ENCODE measurements around the gene ZNF524. TPM values are rescaled to one million over a fixed set of nuclear protein-coding genes. Genes with fewer than 3 reads are reported as not detected.

ZNF524 gene
- total and polyA plus RNA-seq, 4 donors, result 13.2 to 38.8 (median 15.4) TPM

DNA sequence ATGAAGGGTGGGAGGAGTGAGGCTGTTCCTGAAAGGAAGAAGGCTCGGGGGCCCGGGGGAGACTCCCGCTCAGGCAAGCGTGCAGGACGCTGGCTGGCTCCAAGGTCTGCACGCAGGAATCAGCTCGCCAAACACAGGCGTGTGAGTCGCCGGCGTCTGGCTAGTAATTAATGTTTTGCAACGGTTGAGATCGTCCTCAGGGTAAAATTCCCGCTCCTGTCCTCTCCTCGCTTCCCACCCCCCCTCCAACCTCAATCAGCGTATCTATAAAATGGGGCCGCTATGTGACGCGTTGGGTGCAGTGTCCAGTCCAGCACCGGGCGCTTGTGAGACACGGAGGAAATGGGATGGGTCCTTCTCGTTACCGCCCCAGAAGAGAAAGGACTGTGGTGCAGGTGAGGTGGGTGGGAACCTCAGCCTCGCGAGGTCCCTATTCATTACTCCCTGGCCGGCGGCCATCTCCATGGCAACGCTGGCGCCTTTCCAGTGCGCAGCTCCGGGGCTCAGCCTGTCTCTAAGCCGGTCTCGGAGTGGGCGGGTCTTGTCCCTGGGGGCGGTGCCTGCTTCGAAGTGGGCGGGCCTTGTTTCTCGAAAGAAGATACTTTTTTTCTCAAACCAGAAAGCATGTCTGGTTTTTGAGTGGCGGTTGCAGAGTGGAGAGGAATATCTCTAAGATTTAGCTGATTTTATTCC lies 13.0 kb upstream of the ZNF524 start:
- ATAC-seq (ENCODE audit: low FRiP score) (peak; percentile 89), DNase-seq (peak; percentile 95 to 97)
- Histone ChIP-seq H3K36me3 (ENCODE audit: control insufficient read depth in 1 of 2, insufficient read depth in 2 of 2, low read length in 1 of 2) (no peaks in the 10 kb centered on the region), H3K9me3 (ENCODE audit: control insufficient read depth, low read length) (no peaks in the 10 kb centered on the region), H3K27ac (ENCODE audit: low read depth in 1 of 2, low read length in 2 of 2) (no peak overlapping the region), H3K4me3 (ENCODE audit: low read length in 2 of 2) (no peak overlapping the region), H3K27me3 (ENCODE audit: control insufficient read depth in 1 of 2, insufficient read depth in 2 of 2, low read length in 1 of 2) (no peaks in the 10 kb centered on the region), H3K4me1 (ENCODE audit: control insufficient read depth in 1 of 2, insufficient read depth in 2 of 2, low read length in 2 of 2) (no peaks in the 10 kb centered on the region)
- intact Hi-C loops (cut with DNase I), result loop anchor here (1.0 to 5.0 kb wide), 2 partner anchors 12 to 70 kb away; partner anchors contain the start of gene FIZ1 (in 1 of the 2)
- WGBS, 2 donors, result 0 to 1% methylated on average over 40 of the region's 40 CpGs

DNA sequence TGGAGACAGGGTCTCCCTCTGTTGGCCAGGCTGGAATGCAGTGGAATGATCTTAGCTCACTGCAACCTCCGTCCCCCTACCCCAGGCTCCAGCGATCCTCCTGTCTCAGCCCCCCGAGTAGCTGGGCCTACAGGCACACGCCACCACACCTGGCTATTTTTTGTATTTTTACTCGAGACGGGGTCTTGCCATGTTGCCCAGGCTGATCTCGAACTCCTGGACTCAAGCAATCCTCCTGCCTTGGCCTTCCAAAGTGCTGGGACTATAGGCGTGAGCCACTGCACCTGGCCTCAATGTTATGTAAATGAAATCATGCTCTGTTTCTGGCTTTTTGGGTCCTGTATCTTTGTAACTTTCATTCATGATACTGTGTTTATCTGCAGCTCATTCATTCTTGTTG lies 11.3 kb upstream of the ZNF524 start:
- no peaks in the 10 kb centered on the region for H3K36me3 ChIP-seq (ENCODE audit: control insufficient read depth in 1 of 2, insufficient read depth in 2 of 2, low read length in 1 of 2)
- H3K4me1 ChIP-seq (ENCODE audit: control insufficient read depth in 1 of 2, insufficient read depth in 2 of 2, low read length in 2 of 2), result no peaks in the 10 kb centered on the region
- no peaks in the 10 kb centered on the region for H3K27me3 ChIP-seq (ENCODE audit: control insufficient read depth in 1 of 2, insufficient read depth in 2 of 2, low read length in 1 of 2)
- H3K27ac ChIP-seq (ENCODE audit: low read depth in 1 of 2, low read length in 2 of 2), result no peak overlapping the region
- H3K4me3 ChIP-seq (ENCODE audit: low read length in 2 of 2), result no peak overlapping the region
- 89 to 92% methylated on average over 8 of the region's 8 CpGs for WGBS, 2 donors
- intact Hi-C loops (cut with DNase I), result loop anchor here (5.0 kb wide), 1 partner anchor 71 kb away; no protein-coding TSS in a partner anchor
- DNase-seq (no peak), ATAC-seq (ENCODE audit: low FRiP score) (no peak)
- H3K9me3 ChIP-seq (ENCODE audit: control insufficient read depth, low read length), result no peaks in the 10 kb centered on the region

DNA sequence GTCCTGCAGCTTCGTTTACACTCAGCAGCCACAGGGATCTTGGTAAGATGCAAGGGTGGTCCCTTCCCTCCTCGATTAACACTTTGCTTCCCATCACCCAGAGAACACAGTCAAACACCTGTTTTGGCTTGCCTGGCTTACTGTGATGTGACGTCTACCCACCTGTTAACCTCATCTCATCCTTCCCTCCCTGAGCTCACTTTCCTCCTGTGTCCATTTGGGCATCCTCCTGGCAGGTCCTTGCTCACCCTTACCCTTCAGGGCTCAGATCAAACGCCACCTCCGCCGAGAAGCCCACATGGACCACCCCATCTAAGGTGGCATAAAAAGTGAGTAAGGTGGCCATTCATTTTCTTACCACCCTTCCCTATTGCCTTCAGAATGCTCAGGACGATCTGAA lies 10.0 kb upstream of the ZNF524 start:
- Histone ChIP-seq H3K4me1 (ENCODE audit: control insufficient read depth in 1 of 2, insufficient read depth in 2 of 2, low read length in 2 of 2) (no peaks in the 10 kb centered on the region), H3K4me3 (ENCODE audit: low read length in 2 of 2) (no peak overlapping the region), H3K27me3 (ENCODE audit: control insufficient read depth in 1 of 2, insufficient read depth in 2 of 2, low read length in 1 of 2) (no peaks in the 10 kb centered on the region), H3K9me3 (ENCODE audit: control insufficient read depth, low read length) (no peaks in the 10 kb centered on the region), H3K36me3 (ENCODE audit: control insufficient read depth in 1 of 2, insufficient read depth in 2 of 2, low read length in 1 of 2) (no peaks in the 10 kb centered on the region), H3K27ac (ENCODE audit: low read depth in 1 of 2, low read length in 2 of 2) (no peak overlapping the region)
- intact Hi-C loops (cut with DNase I), result no loop called here
- 54 to 55% methylated on average over 7 of the region's 7 CpGs for WGBS, 2 donors
- no peak for ATAC-seq (ENCODE audit: low FRiP score)
- DNase-seq, result no peak

- intact Hi-C loops (cut with DNase I), result no loop called here
- no peaks in the 10 kb centered on the region for H3K4me1 ChIP-seq (ENCODE audit: control insufficient read depth in 1 of 2, insufficient read depth in 2 of 2, low read length in 2 of 2)
- DNase-seq (no peak), ATAC-seq (ENCODE audit: low FRiP score) (no peak)
- no peak overlapping the region for H3K27ac ChIP-seq (ENCODE audit: low read depth in 1 of 2, low read length in 2 of 2)
- H3K9me3 ChIP-seq (ENCODE audit: control insufficient read depth, low read length), result no peaks in the 10 kb centered on the region
- H3K36me3 ChIP-seq (ENCODE audit: control insufficient read depth in 1 of 2, insufficient read depth in 2 of 2, low read length in 1 of 2), result peaks cover 0 to 1% of the 10 kb centered on the region in 2 donors
- WGBS, 2 donors, result 83 to 88% methylated on average over 10 of the region's 10 CpGs
- no peaks in the 10 kb centered on the region for H3K27me3 ChIP-seq (ENCODE audit: control insufficient read depth in 1 of 2, insufficient read depth in 2 of 2, low read length in 1 of 2)
- H3K4me3 ChIP-seq (ENCODE audit: low read length in 2 of 2), result no peak overlapping the region
Observed at GRCh38 chr19:55590617-55591016, 9.5 kb upstream of the ZNF524 start.

DNA sequence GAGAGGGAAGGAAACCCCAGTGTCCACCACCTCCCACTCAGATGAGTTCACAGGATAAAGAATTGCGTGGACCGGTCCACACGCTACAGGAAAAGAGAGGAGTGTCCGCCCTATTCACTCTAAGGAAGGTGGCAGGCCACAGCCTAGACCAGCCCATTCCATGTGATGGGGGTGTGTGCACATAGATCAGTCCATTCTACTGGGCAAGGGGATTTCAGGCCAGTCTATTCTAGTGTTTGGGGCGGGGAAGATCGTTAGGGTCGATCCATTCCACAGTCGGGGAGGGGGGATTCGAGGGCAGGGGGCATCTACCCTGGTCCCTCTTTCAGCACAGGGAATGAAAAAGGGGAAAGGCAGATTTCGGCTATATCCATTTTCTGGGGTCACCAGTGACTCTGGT lies 8.5 kb upstream of the ZNF524 start:
- H3K4me1 ChIP-seq (ENCODE audit: control insufficient read depth in 1 of 2, insufficient read depth in 2 of 2, low read length in 2 of 2), result no peaks in the 10 kb centered on the region
- 82 to 86% methylated on average over 10 of the region's 10 CpGs for whole genome bisulfite sequencing, 2 donors
- DNase-seq (no peak), ATAC-seq (ENCODE audit: low FRiP score) (no peak)
- no peak overlapping the region for H3K4me3 ChIP-seq (ENCODE audit: low read length in 2 of 2)
- no peaks in the 10 kb centered on the region for H3K27me3 ChIP-seq (ENCODE audit: control insufficient read depth in 1 of 2, insufficient read depth in 2 of 2, low read length in 1 of 2)
- H3K27ac ChIP-seq (ENCODE audit: low read depth in 1 of 2, low read length in 2 of 2), result no peak overlapping the region
- H3K9me3 ChIP-seq (ENCODE audit: control insufficient read depth, low read length), result no peaks in the 10 kb centered on the region
- intact Hi-C loops (cut with DNase I), result no loop called here
- peaks cover 0 to 3% of the 10 kb centered on the region in 2 donors for H3K36me3 ChIP-seq (ENCODE audit: control insufficient read depth in 1 of 2, insufficient read depth in 2 of 2, low read length in 1 of 2)

DNA sequence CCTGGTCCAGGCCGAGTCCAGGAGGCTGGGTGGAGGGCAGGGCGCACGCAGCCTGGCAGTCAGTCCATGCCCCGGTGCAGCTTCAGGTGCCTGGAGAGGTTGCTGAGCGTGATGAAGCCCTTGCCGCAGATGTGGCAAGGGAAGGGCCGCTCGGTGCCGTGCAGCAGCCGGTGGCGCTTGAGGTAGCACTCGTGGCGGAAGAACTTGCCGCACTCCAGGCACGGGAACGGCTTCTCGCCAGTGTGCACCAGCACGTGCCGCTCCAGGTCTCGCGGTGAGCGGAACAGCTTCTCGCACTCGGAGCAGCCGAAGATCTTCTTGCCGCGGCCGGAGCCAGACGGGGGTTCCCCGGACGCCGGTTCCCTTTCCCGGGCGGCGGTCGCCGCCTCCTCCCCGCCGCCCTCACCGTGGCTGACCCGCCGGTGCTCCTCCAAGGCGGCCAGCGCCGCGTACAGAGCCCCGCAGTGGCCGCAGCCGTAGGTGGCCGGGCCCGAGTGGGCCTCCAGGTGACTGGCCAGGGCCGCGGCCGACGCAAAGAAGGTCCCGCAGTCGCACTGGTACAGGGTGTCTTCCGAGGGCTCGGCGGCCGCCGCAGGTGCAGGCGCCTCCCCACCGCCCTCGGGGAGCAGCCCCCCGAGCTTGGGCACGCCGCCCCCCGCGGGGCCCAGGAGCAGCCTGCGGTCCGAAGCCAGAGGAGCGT lies 7.5 kb upstream of the ZNF524 start:
- intact Hi-C loops (cut with DNase I), result no loop called here
- DNase-seq (no peak), ATAC-seq (ENCODE audit: low FRiP score) (no peak)
- Histone ChIP-seq H3K4me3 (ENCODE audit: low read length in 2 of 2) (no peak overlapping the region), H3K27me3 (ENCODE audit: control insufficient read depth in 1 of 2, insufficient read depth in 2 of 2, low read length in 1 of 2) (no peaks in the 10 kb centered on the region), H3K4me1 (ENCODE audit: control insufficient read depth in 1 of 2, insufficient read depth in 2 of 2, low read length in 2 of 2) (no peaks in the 10 kb centered on the region), H3K36me3 (ENCODE audit: control insufficient read depth in 1 of 2, insufficient read depth in 2 of 2, low read length in 1 of 2) (peaks cover 0 to 3% of the 10 kb centered on the region in 2 donors), H3K27ac (ENCODE audit: low read depth in 1 of 2, low read length in 2 of 2) (no peak overlapping the region), H3K9me3 (ENCODE audit: control insufficient read depth, low read length) (no peaks in the 10 kb centered on the region)
- WGBS, 2 donors, result 83 to 85% methylated on average over 56 to 73 of the region's 73 CpGs

DNA sequence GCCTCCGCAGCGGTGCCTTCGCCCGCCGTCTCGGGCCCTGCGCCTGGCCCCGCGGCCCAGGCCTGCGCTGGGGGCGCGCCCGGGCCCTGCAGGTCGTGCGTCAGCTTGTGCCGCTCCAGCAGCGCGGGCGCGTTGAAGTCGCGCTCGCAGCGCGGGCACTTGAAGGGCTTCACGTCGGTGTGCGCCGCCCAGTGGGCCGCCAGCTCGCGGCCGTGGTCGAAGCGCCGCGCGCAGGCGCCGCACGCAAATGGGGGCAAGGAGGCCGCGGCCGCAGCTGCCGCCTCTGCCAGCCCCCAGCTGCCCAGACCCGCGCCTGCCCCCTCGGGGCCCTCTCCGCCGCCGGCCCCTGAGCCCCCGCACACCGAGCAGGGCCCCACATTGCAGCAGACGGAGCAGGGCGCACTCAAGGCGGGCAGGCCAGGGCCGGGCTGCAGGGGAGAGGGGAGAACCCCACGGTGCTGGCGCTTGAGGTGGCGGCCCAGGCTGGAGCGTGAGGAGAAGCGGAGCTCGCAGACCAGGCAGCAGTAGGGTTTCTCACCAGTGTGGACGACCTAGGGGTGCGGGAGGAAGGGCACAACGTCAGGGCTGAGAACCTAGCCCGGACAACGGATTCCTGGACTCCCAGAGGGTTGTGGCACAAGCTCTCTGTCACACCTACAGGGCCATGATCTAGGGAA lies 6.9 kb upstream of the ZNF524 start:
- DNase-seq (no peak), ATAC-seq (ENCODE audit: low FRiP score) (no peak)
- WGBS, 2 donors, result 77 to 78% methylated on average over 66 to 68 of the region's 68 CpGs
- H3K36me3 ChIP-seq (ENCODE audit: control insufficient read depth in 1 of 2, insufficient read depth in 2 of 2, low read length in 1 of 2), result peaks cover 0 to 3% of the 10 kb centered on the region in 2 donors
- H3K4me3 ChIP-seq (ENCODE audit: low read length in 2 of 2), result no peak overlapping the region
- H3K9me3 ChIP-seq (ENCODE audit: control insufficient read depth, low read length), result no peaks in the 10 kb centered on the region
- intact Hi-C loops (cut with DNase I), result no loop called here
- H3K4me1 ChIP-seq (ENCODE audit: control insufficient read depth in 1 of 2, insufficient read depth in 2 of 2, low read length in 2 of 2), result no peaks in the 10 kb centered on the region
- no peak overlapping the region for H3K27ac ChIP-seq (ENCODE audit: low read depth in 1 of 2, low read length in 2 of 2)
- H3K27me3 ChIP-seq (ENCODE audit: control insufficient read depth in 1 of 2, insufficient read depth in 2 of 2, low read length in 1 of 2), result no peaks in the 10 kb centered on the region

DNA sequence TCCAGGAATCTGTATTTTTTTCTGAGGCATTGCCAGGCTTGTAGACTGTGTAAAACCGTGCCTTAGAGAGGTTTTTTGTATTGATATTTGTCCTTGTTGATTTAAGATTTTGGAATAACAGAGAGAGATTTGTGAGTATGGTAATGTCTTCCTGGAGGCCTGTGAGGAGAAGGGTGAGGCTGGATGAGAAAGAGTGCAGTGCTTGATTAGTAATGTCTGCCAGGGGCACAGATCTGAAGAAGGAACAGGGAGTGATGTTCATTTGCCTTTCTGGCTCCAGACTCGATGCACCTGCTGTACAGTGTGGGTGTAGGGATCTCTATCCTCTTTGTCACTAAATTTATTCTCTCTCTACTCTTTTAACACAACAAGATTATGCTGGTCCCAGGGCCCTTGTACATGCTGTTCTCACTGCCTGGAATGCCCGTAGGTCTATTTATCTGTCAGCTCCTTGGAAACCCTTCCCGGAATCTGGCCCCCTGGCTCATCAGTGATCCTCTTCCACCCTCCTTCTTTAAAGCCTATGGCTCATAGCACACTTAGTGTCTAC lies 5.0 kb upstream of the ZNF524 start:
- ATAC-seq (ENCODE audit: low FRiP score) (no peak), DNase-seq (no peak)
- H3K9me3 ChIP-seq (ENCODE audit: control insufficient read depth, low read length), result no peaks in the 10 kb centered on the region
- H3K36me3 ChIP-seq (ENCODE audit: control insufficient read depth in 1 of 2, insufficient read depth in 2 of 2, low read length in 1 of 2), result peaks cover 0 to 3% of the 10 kb centered on the region in 2 donors
- WGBS, 2 donors, result 89% methylated on average over 4 of the region's 4 CpGs
- intact Hi-C loops (cut with DNase I), result no loop called here
- H3K27me3 ChIP-seq (ENCODE audit: control insufficient read depth in 1 of 2, insufficient read depth in 2 of 2, low read length in 1 of 2), result no peaks in the 10 kb centered on the region
- H3K4me1 ChIP-seq (ENCODE audit: control insufficient read depth in 1 of 2, insufficient read depth in 2 of 2, low read length in 2 of 2), result no peaks in the 10 kb centered on the region
- H3K27ac ChIP-seq (ENCODE audit: low read depth in 1 of 2, low read length in 2 of 2), result no peak overlapping the region
- H3K4me3 ChIP-seq (ENCODE audit: low read length in 2 of 2), result no peak overlapping the region
